Neural cell (in vitro differentiated cells): Measurements from ENCODE around the gene CBX8.

Source experiments
- CTCF ChIP-seq: fragments of 450-650 bp; IDR thresholded peaks from 2 replicates; pipeline ENCODE4 v1.5.1; 2014; ENCODE audit warnings: antibody characterized with exemption, mild to moderate bottlenecking, moderate library complexity; ENCODE audit not compliant: poor library complexity, severe bottlenecking
- EZH2 ChIP-seq: fragments of 200-600, 300-800 bp; shearing (Covaris generic), sonication (generic); IDR thresholded peaks from 2 replicates; pipeline ENCODE4 v1.6.1; 2014; ENCODE audit warnings: antibody characterized with exemption, low read length, borderline replicate concordance, mild to moderate bottlenecking; ENCODE audit not compliant: insufficient read depth, poor library complexity, severe bottlenecking
- POLR2AphosphoS5 ChIP-seq: IDR thresholded peaks from 2 replicates; pipeline ENCODE4 v1.6.1; 2012
- RAD21 ChIP-seq: fragments of 450-650 bp; conservative IDR thresholded peaks from 2 replicates; pipeline ENCODE4 v1.6.1; 2014; ENCODE audit warnings: antibody characterized with exemption, mild to moderate bottlenecking, moderate library complexity
- REST ChIP-seq: IDR thresholded peaks from 2 replicates; pipeline ENCODE4 v1.6.1; 2012; ENCODE audit warnings: borderline replicate concordance
- TAF1 ChIP-seq: IDR thresholded peaks from 2 replicates; pipeline ENCODE4 v1.6.1; 2012; ENCODE audit warnings: low read depth

- no peak for TF ChIP-seq CTCF
- peak; percentile 67 for TF ChIP-seq EZH2
- TF ChIP-seq REST = no peak
- TF ChIP-seq POLR2AphosphoS5 = no peak
- TF ChIP-seq TAF1 = no peak
- TF ChIP-seq RAD21 = no peak
Measured at GRCh38 chr17:79811868-79812352, 15.0 kb upstream of the CBX8 start.
